Measurements from ENCODE around the gene SZT2. TPM values are rescaled to one million over a fixed set of nuclear protein-coding genes. Genes with fewer than 3 reads are reported as not detected.

Gene SZT2
- total and polyA plus RNA-seq, 2 of the 13 experiments (the other 11 are each of a cell fraction or from before 2014, with no cell fraction given): 8.0 to 8.8 TPM

DNA sequence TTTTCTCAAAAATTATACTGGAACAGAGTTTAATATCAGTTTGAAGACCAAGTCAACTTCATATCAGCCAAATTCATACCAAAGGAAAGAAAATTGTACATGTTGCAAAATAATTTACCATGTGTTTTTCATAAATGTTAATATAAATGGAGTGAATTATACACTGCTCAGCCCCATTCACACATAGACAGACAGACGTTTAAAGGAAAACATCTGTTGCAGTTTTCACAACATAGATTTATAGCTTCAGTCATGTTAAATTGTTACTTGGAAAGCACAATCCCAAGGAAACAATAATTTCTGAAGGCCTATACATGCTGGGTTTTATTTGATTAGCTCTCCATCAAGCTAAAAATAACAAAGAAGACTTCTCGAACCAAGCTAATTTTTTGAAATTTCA is 91.8 kb downstream of the SZT2 start:
- intact Hi-C loops (cut with micrococcal nuclease; ENCODE audit: unreplicated experiment): no loop called here
- Histone ChIP-seq H3K27ac (ENCODE audit: extremely low read length, insufficient read depth, low read length) (no peak overlapping the region), H3K4me1 (ENCODE audit: insufficient read depth, low read length) (no peaks in the 10 kb centered on the region), H3K79me2 (ENCODE audit: insufficient read depth, low read length) (no peaks in the 10 kb centered on the region), H3K4me2 (ENCODE audit: low read depth, low read length) (no peak overlapping the region), H3K4me3 (replicated peaks in 1 of 3; ENCODE audit: insufficient read depth in 1 of 3, low read depth in 2 of 3, low read length in 3 of 3) (no peak overlapping the region), H3K27me3 (ENCODE audit: control insufficient read depth in 1 of 2, insufficient read depth in 2 of 2, low read length in 2 of 2) (no peaks in the 10 kb centered on the region), H3K36me3 (replicated peaks in 1 of 2; ENCODE audit: control insufficient read depth in 1 of 2, insufficient read depth in 2 of 2, low read length in 2 of 2) (no peaks in the 10 kb centered on the region), H3K9ac (ENCODE audit: insufficient read depth, low read depth, low read length) (no peak overlapping the region), H3K9me3 (ENCODE audit: low read length) (no peaks in the 10 kb centered on the region), H2AFZ (ENCODE audit: low read length) (no peak overlapping the region), H4K20me1 (ENCODE audit: insufficient read depth, low read length) (no peaks in the 10 kb centered on the region)
- FAIRE-seq (no peak), DNase-seq (ENCODE audit: low spot score) (no peak), ATAC-seq (no peak)
- no TSS peak for BruUV-seq (replicated peaks)
- POLR2A ChIA-PET: interaction anchor here (0.7 kb wide), 1 partner anchor 1623 kb away, joined by 3 read pairs; no protein-coding TSS in a partner anchor
- CTCF ChIA-PET (ENCODE audit: low intra/inter-chr PET ratio, low total read pairs): no interaction called here
- in situ Hi-C loops (cut with HindIII; ENCODE audit: extremely low pct_ligation_motif_present, low pct_unique_long_range_greater_than_20kb): no loop called here
- 81% methylated on average over 2 of the region's 2 CpGs for WGBS (ENCODE audit: low lambda C conversion rate)
- TF ChIP-seq ZMAT3 (CRISPR knock-in tag; conservative IDR thresholded peaks at IDR 0.05) (no peak), KDM5A (IDR thresholded peaks at IDR 0.05; ENCODE audit: borderline replicate concordance, low read length) (no peak), ZNF484 (CRISPR knock-in tag; IDR thresholded peaks at IDR 0.05; ENCODE audit: borderline replicate concordance, low read depth) (no peak), ZBTB25 (CRISPR knock-in tag; IDR thresholded peaks at IDR 0.05) (no peak), BATF2 (CRISPR knock-in tag; IDR thresholded peaks at IDR 0.05) (no peak), TBX2 (CRISPR knock-in tag; IDR thresholded peaks at IDR 0.05; ENCODE audit: borderline replicate concordance) (no peak), NCOA2 (CRISPR knock-in tag; IDR thresholded peaks at IDR 0.05) (no peak), KAT8 (CRISPR knock-in tag; IDR thresholded peaks at IDR 0.05) (no peak), MAFG (CRISPR knock-in tag; IDR thresholded peaks at IDR 0.05) (no peak), TGIF2 (CRISPR knock-in tag; IDR thresholded peaks at IDR 0.05) (no peak), ZNF674 (CRISPR knock-in tag; IDR thresholded peaks at IDR 0.05; ENCODE audit: low read depth) (no peak), ZNF350 (CRISPR knock-in tag; IDR thresholded peaks at IDR 0.05; ENCODE audit: borderline replicate concordance, low read depth) (no peak), TSC22D2 (CRISPR knock-in tag; IDR thresholded peaks at IDR 0.05; ENCODE audit: borderline replicate concordance) (no peak), GMEB1 (CRISPR knock-in tag; IDR thresholded peaks at IDR 0.05; ENCODE audit: borderline replicate concordance) (no peak), TFAP4 (IDR thresholded peaks at IDR 0.05; ENCODE audit: borderline replicate concordance, low read depth) (no peak)
